HEK293 (cell line): Measurements from ENCODE around the gene JAM2.

Source experiments
- GLI4 ChIP-seq: fragments of 450-650 bp; formaldehyde crosslinking; IDR thresholded peaks from 2 replicates; pipeline ENCODE4 v1.5.1; 2016; ENCODE audit warnings: missing biosample characterization, missing genetic modification characterization
- ZBTB7A ChIP-seq: fragments of 450-650 bp; formaldehyde crosslinking; IDR thresholded peaks from 2 replicates; pipeline ENCODE4 v1.5.1; 2016; ENCODE audit warnings: low read depth, missing biosample characterization, missing genetic modification characterization
- ZEB2 ChIP-seq: fragments of 450-650 bp; formaldehyde crosslinking; IDR thresholded peaks from 2 replicates; pipeline ENCODE4 v1.5.1; 2016; ENCODE audit warnings: missing biosample characterization, missing genetic modification characterization
- ZNF138 ChIP-seq: fragments of 450-650 bp; formaldehyde crosslinking; IDR thresholded peaks from 2 replicates; pipeline ENCODE4 v1.5.1; 2016; ENCODE audit warnings: missing biosample characterization, missing genetic modification characterization, borderline replicate concordance
- ZNF423 ChIP-seq: fragments of 450-650 bp; formaldehyde crosslinking; IDR thresholded peaks from 2 replicates; pipeline ENCODE4 v1.5.1; 2016; ENCODE audit warnings: missing biosample characterization, missing genetic modification characterization
- ZNF514 ChIP-seq: fragments of 450-650 bp; formaldehyde crosslinking; IDR thresholded peaks from 2 replicates; pipeline ENCODE4 v1.5.1; 2016; ENCODE audit warnings: missing biosample characterization, missing genetic modification characterization
- ZNF624 ChIP-seq: fragments of 450-650 bp; formaldehyde crosslinking; IDR thresholded peaks from 2 replicates; pipeline ENCODE4 v1.5.1; 2017; ENCODE audit warnings: missing biosample characterization, missing genetic modification characterization
- TF ChIP-seq, protein P1 (sequence below): fragments of 450-650 bp; formaldehyde crosslinking; IDR thresholded peaks from 2 replicates; pipeline ENCODE4 v1.5.1; 2016; ENCODE audit warnings: missing biosample characterization, missing genetic modification characterization
- TF ChIP-seq, protein P2 (sequence below): IDR thresholded peaks from 2 replicates; pipeline ENCODE4 v1.6.1; 2011; ENCODE audit warnings: mild to moderate bottlenecking, low read depth, low read length, borderline replicate concordance

DNA sequence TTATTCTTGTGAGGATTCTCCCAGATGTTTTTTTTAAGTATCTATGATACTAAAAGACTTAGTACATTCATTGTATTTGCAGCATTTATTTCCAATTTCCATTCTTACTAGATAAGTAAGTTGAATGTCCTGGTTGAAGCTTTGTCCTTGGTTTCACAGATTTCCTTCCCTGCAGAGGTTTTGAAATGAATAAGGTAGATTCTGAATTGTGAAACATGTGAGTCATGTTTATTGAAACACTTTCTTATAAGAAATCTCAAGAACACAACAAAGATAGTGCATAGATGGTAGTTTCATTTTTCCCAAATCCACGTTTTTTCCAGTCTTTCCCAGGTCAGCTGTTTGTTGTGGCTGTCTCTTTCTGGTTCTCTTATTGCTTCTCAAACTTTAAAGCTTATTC lies 120.5 kb downstream of the JAM2 start:
- TF ChIP-seq ZNF514 (tag by site-specific recombination) (no peak), ZNF423 (tag by site-specific recombination) (no peak), ZEB2 (no peak), ZNF624 (no peak), ZNF138 (no peak), GLI4 (tag by site-specific recombination) (no peak), ZBTB7A (no peak)
- TF ChIP-seq, protein P1, sequence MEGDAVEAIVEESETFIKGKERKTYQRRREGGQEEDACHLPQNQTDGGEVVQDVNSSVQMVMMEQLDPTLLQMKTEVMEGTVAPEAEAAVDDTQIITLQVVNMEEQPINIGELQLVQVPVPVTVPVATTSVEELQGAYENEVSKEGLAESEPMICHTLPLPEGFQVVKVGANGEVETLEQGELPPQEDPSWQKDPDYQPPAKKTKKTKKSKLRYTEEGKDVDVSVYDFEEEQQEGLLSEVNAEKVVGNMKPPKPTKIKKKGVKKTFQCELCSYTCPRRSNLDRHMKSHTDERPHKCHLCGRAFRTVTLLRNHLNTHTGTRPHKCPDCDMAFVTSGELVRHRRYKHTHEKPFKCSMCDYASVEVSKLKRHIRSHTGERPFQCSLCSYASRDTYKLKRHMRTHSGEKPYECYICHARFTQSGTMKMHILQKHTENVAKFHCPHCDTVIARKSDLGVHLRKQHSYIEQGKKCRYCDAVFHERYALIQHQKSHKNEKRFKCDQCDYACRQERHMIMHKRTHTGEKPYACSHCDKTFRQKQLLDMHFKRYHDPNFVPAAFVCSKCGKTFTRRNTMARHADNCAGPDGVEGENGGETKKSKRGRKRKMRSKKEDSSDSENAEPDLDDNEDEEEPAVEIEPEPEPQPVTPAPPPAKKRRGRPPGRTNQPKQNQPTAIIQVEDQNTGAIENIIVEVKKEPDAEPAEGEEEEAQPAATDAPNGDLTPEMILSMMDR (tag by site-specific recombination), result no peak
- TF ChIP-seq, protein P2, sequence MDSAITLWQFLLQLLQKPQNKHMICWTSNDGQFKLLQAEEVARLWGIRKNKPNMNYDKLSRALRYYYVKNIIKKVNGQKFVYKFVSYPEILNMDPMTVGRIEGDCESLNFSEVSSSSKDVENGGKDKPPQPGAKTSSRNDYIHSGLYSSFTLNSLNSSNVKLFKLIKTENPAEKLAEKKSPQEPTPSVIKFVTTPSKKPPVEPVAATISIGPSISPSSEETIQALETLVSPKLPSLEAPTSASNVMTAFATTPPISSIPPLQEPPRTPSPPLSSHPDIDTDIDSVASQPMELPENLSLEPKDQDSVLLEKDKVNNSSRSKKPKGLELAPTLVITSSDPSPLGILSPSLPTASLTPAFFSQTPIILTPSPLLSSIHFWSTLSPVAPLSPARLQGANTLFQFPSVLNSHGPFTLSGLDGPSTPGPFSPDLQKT, result no peak
